WTC11 (cell line): ENCODE measurements around the gene TBC1D21. TPM values are rescaled to one million over a fixed set of nuclear protein-coding genes. Genes with fewer than 3 reads are reported as not detected.
"Not testable (repeated sequence)": the region's sequence is repeated elsewhere in the genome, so short reads cannot be mapped to it uniquely, and the experiment has no call there.

ENCODE experiments used
- ATAC-seq: fragments of 200-7000 bp; cut with Tn5 transposase; 2 replicates; pipeline ENCODE4 v1.10.0; 2021; ENCODE audit warnings: mild to moderate bottlenecking, moderate library complexity
- CTCF ChIA-PET: fragments of 300-600 bp; sonication (Branson Sonifier 250); formaldehyde crosslinking; loops from one replicate; lab custom pipeline; 2021; ENCODE audit warnings: antibody characterized with exemption; lab: Charles Lee
- POLR2A ChIA-PET: fragments of 350-600 bp; sonication (Branson Sonifier 250); formaldehyde crosslinking; loops from one replicate; lab custom pipeline; 2021; ENCODE audit warnings: antibody characterized with exemption; lab: Charles Lee
- DNase-seq: peaks from one replicate; pipeline ENCODE4 v3.0.0; 2021; ENCODE audit warnings: low spot score
- H3K27ac Mint-ChIP-seq: 2 replicates; pipeline ENCODE4 v1.8.0; 2021; ENCODE audit warnings: mixed read lengths
- H3K27me3 Mint-ChIP-seq: 2 replicates; pipeline ENCODE4 v1.8.0; 2021; ENCODE audit warnings: low read depth, mild to moderate bottlenecking, moderate library complexity, mixed read lengths
- H3K36me3 Mint-ChIP-seq: 2 replicates; pipeline ENCODE4 v1.8.0; 2021; ENCODE audit warnings: mixed read lengths
- H3K4me1 Mint-ChIP-seq: 2 replicates; pipeline ENCODE4 v1.8.0; 2022; ENCODE audit warnings: mixed read lengths
- H3K4me3 Mint-ChIP-seq: 2 replicates; pipeline ENCODE4 v1.8.0; 2021; ENCODE audit warnings: mild to moderate bottlenecking, moderate library complexity, mixed read lengths
- H3K9me3 Mint-ChIP-seq: 2 replicates; pipeline ENCODE4 v1.8.0; 2021; ENCODE audit warnings: mixed read lengths
- CREM ChIP-seq: sonication (generic); formaldehyde crosslinking; IDR thresholded peaks from 2 replicates; pipeline ENCODE4 v1.8.1; 2022; ENCODE audit warnings: mild to moderate bottlenecking, missing genetic modification reagents, moderate library complexity
- E2F4 ChIP-seq: sonication (generic); formaldehyde crosslinking; IDR thresholded peaks from 2 replicates; pipeline ENCODE4 v1.8.1; 2022; ENCODE audit warnings: low read depth, mild to moderate bottlenecking, moderate library complexity, missing genetic modification reagents, borderline replicate concordance
- ESRRA ChIP-seq: sonication (generic); formaldehyde crosslinking; IDR thresholded peaks from 2 replicates; pipeline ENCODE4 v1.8.1; 2022; ENCODE audit warnings: mild to moderate bottlenecking, missing genetic modification reagents, borderline replicate concordance
- FOXK1 ChIP-seq: sonication (generic); formaldehyde crosslinking; IDR thresholded peaks from 2 replicates; pipeline ENCODE4 v1.8.0; 2022; ENCODE audit warnings: mild to moderate bottlenecking, moderate library complexity, missing genetic modification reagents
- GABPB1 ChIP-seq: sonication (generic); formaldehyde crosslinking; IDR thresholded peaks from 2 replicates; pipeline ENCODE4 v1.8.1; 2023; ENCODE audit warnings: mild to moderate bottlenecking, missing genetic modification reagents
- HMGA2 ChIP-seq: fragments of 250-450 bp; sonication (Bioruptor Pico); IDR thresholded peaks from 2 replicates; pipeline ENCODE4 v1.4.0; 2021; ENCODE audit warnings: mild to moderate bottlenecking, moderate library complexity
- MAX ChIP-seq: sonication (generic); formaldehyde crosslinking; IDR thresholded peaks from 2 replicates; pipeline ENCODE4 v1.8.0; 2022; ENCODE audit warnings: mild to moderate bottlenecking, missing genetic modification reagents
- MLX ChIP-seq: sonication (generic); formaldehyde crosslinking; IDR thresholded peaks from 2 replicates; pipeline ENCODE4 v1.8.1; 2023; ENCODE audit warnings: mild to moderate bottlenecking, missing genetic modification reagents, moderate library complexity
- NFATC4 ChIP-seq: fragments of 250-450 bp; sonication (Bioruptor Pico); IDR thresholded peaks from 2 replicates; pipeline ENCODE4 v1.9.0; 2021; ENCODE audit warnings: mild to moderate bottlenecking
- NFE2L1 ChIP-seq: sonication (generic); formaldehyde crosslinking; IDR thresholded peaks from 2 replicates; pipeline ENCODE4 v1.8.1; 2023; ENCODE audit warnings: missing genetic modification reagents
- SP1 ChIP-seq: sonication (generic); formaldehyde crosslinking; conservative IDR thresholded peaks from 2 replicates; pipeline ENCODE4 v1.8.1; 2022; ENCODE audit warnings: missing genetic modification reagents
- USF2 ChIP-seq: sonication (generic); formaldehyde crosslinking; IDR thresholded peaks from 2 replicates; pipeline ENCODE4 v1.8.1; 2023; ENCODE audit warnings: mild to moderate bottlenecking, missing genetic modification reagents, moderate library complexity
- ZBTB21 ChIP-seq: sonication (generic); formaldehyde crosslinking; IDR thresholded peaks from 2 replicates; pipeline ENCODE4 v1.8.1; 2023; ENCODE audit warnings: mild to moderate bottlenecking, missing genetic modification reagents, borderline replicate concordance
- ZNF232 ChIP-seq: sonication (generic); formaldehyde crosslinking; IDR thresholded peaks from 2 replicates; pipeline ENCODE4 v1.8.0; 2022; ENCODE audit warnings: mild to moderate bottlenecking, missing genetic modification reagents
- ZNF396 ChIP-seq: fragments of 250-450 bp; sonication (Bioruptor Pico); IDR thresholded peaks from 2 replicates; pipeline ENCODE4 v1.8.0; 2021; ENCODE audit warnings: mild to moderate bottlenecking, moderate library complexity, borderline replicate concordance
- total RNA-seq: library from RNA; stranded (reverse); gene quantifications from 3 replicates; pipeline ENCODE4 v1.2.3, GENCODE V29; 2021

Gene TBC1D21
- total RNA-seq, 1 experiment from 2014 or later: not detected

GRCh38 chr15:73937726-73938125 is 64.4 kb downstream of the TBC1D21 start:
- DNase-seq: no peak
- no peak for ATAC-seq
- no peaks in the 10 kb centered on the region for H3K9me3 Mint-ChIP-seq
- no peak for TF ChIP-seq CREM (CRISPR knock-in tag)
- no peak for TF ChIP-seq ZNF396
- no peak for TF ChIP-seq ESRRA (CRISPR knock-in tag)
- TF ChIP-seq NFE2L1 (CRISPR knock-in tag): no peak
- no peak for TF ChIP-seq HMGA2 (CRISPR knock-in tag)
- TF ChIP-seq ZNF232 (CRISPR knock-in tag): no peak
- no peak for TF ChIP-seq NFATC4 (CRISPR knock-in tag)
- TF ChIP-seq FOXK1 (CRISPR knock-in tag): no peak
- no peak for TF ChIP-seq E2F4 (CRISPR knock-in tag)
- TF ChIP-seq ZBTB21: no peak
- no peak for TF ChIP-seq MAX (CRISPR knock-in tag)
- TF ChIP-seq MLX: no peak
- no peak for TF ChIP-seq SP1 (CRISPR knock-in tag)
- no peak for TF ChIP-seq GABPB1 (CRISPR knock-in tag)
- no peak for TF ChIP-seq USF2 (CRISPR knock-in tag)
- TF ChIP-seq, all 79 proteins: peak for 0
- Mint-ChIP-seq H3K4me3 (no peak overlapping the region), H3K36me3 (no peaks in the 10 kb centered on the region), H3K4me1 (peaks cover 14% of the 10 kb centered on the region), H3K27ac (no peak overlapping the region), H3K27me3 (no peaks in the 10 kb centered on the region)
- ChIA-PET CTCF (interaction anchor here (1.0 to 3.4 kb wide), 4 partner anchors 11 to 71 kb away, joined by 5 to 38 read pairs (median 9); partner anchors contain the start of gene LOXL1), POLR2A (no interaction called here)

- DNase-seq, H3K27me3 Mint-ChIP-seq, H3K9me3 Mint-ChIP-seq, H3K27ac Mint-ChIP-seq, ATAC-seq, H3K36me3 Mint-ChIP-seq, H3K4me3 Mint-ChIP-seq, POLR2A ChIA-PET: not testable (repeated sequence)
- H3K4me1 Mint-ChIP-seq: peaks cover 14% of the 10 kb centered on the region
- CTCF ChIA-PET: interaction anchor here (1.0 to 2.7 kb wide), 4 partner anchors 11 to 26 kb away, joined by 5 to 13 read pairs (median 6); no protein-coding TSS in a partner anchor
These were observed 65.2 kb downstream of the TBC1D21 start for GRCh38 chr15:73938516-73938915.

Other genes with a start within 250 kb of the TBC1D21 start
- 96.1 to 116 TPM (median 102 TPM) in 3 replicates for gene NPTN, start 240.2 kb upstream of the TBC1D21 start, total RNA-seq
- gene CD276, start 189.2 kb upstream of the TBC1D21 start, total RNA-seq: 146 to 153 TPM (median 150 TPM) in 3 replicates
- 9.0 to 11.9 TPM (median 9.8 TPM) in 3 replicates for gene INSYN1, start 120.2 kb upstream of the TBC1D21 start, total RNA-seq
- gene LOXL1, start 52.9 kb downstream of the TBC1D21 start, total RNA-seq: 10.6 to 14.4 TPM (median 12.3 TPM) in 3 replicates
- 5.0 to 5.5 TPM (median 5.4 TPM) in 3 replicates for gene STOML1, start 118.7 kb downstream of the TBC1D21 start, total RNA-seq
- gene PML, start 121.2 kb downstream of the TBC1D21 start, total RNA-seq: 39.0 to 47.7 TPM (median 40.5 TPM) in 3 replicates
- 3.1 to 6.0 TPM (median 5.7 TPM) in 3 replicates for gene GOLGA6A, start 209.0 kb downstream of the TBC1D21 start, total RNA-seq